HG02798 (cell line): ENCODE data around the gene ACIN1.

ENCODE experiments used
- ATAC-seq: cut with Tn5 transposase; IDR thresholded peaks from one replicate; pipeline ENCODE4 v1.9.1; 2021; ENCODE audit warnings: mild to moderate bottlenecking; ENCODE audit not compliant: unreplicated experiment, poor library complexity

Gene ACIN1

DNA sequence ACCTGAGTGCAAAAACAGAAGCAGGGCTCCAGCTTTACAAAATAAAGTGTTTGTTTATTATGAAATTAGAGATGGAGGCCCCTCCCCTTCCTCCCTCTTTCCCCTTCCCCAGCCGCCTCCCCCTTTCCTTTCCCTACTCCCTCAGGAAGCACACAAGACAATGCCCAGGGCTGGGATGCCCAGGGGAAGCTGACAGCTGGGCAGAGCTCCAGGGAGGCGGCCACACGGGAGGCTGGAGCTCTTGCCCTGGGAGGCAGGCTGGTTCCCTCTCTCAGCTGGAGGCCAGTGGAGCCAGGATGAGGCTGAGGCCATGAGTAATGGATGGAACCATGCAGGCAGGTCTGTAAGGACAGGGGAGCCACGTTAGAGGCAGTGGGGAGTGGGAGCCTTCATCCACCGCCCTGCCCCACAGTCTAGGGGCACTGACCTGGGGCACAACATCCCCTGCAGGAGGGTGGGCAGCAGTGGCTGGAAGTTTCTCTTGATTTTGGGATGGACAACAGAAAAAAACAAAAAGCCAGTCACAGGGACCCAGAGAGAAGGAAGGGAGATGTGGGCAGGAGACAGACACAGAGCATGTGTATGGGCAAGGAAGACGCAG lies 47.8 kb downstream of the ACIN1 start:
- no peak for ATAC-seq

DNA sequence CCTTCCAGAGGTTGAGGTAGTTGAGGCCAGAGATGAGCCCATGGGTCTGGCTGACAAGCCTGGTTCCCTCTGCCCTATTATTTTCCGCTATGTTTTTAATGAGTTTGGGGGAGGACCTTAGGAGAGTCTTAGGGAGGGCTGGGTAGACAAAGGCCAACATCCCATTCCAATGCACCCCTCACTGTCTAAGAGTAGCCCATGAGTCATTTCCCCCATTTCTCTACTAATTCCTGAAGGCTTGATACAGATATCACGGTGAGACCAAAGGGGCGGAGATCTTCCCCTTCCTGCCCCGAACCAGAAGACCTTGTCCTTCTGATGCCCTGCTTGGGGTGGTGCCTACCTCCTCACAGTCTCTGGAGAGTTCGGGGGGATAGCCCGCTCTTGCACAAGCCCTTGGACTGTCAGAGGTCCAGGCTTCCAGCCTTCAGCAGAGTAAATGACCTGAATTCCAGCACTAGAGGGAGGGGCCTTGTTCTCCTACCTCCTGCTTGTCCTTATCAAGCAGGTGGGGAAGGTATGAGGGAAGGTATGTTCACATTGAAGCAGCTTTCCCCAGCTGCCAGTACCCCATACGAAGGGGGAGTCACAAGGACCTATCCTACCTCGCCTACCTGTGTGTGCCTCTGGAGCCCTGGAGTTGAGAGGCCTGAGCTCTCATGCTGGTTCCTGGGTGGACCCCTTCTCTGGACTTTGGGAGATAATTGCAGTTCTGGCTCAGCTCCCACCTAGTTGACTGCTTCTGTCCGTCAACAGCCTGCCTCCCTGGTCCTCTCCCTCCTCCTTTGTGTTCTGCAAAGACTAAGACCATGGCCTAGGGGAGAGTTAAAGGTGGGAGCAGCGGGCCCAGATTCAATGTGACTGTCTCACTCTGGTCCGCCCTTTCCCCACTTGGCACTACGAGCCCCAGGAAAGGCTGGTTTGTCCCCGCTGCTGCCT lies 49.2 kb downstream of the ACIN1 start:
- ATAC-seq = no peak

DNA sequence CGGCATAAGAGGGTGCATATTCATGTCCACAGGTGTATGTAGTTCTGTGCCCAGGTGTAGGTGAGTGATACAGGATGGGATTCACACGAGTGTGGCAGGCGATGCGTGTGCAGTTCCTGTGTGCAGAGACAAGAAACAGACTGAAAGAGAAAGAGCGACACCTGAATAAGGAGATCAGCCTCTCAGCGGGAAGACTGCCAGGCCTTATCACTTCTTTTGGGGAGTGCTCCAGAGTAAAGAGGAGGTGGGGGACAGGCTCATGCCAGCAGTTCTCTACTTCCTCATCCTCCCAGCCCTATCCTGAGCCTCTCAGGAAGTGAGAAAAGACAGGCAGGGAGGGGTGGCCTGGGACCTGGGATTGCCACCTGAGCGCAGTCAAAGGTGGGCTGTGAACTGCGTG lies 50.1 kb downstream of the ACIN1 start:
- ATAC-seq = no peak

- ATAC-seq = no peak
Observed at GRCh38 chr14:23043754-23044153, 51.2 kb downstream of the ACIN1 start.

DNA sequence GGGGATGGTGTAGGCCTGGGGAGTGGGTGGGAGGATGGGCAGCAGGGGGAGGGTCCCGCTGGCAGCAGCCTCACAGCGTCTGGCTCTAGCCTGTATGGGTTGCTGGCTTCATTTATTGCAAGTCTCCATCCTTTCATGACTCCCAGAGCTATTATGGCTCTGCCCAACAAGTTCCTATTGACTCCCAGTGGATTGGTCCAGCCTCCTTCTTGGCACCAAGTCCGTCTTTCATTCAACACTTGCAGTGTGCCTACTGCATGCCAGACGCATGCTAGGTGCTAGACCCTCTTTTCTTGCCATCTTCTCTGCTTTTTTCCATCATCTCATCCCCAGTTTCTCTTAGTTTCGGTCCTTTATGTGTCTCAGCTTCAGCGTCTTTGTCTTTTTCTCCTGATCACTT lies 51.8 kb downstream of the ACIN1 start:
- ATAC-seq = no peak

DNA sequence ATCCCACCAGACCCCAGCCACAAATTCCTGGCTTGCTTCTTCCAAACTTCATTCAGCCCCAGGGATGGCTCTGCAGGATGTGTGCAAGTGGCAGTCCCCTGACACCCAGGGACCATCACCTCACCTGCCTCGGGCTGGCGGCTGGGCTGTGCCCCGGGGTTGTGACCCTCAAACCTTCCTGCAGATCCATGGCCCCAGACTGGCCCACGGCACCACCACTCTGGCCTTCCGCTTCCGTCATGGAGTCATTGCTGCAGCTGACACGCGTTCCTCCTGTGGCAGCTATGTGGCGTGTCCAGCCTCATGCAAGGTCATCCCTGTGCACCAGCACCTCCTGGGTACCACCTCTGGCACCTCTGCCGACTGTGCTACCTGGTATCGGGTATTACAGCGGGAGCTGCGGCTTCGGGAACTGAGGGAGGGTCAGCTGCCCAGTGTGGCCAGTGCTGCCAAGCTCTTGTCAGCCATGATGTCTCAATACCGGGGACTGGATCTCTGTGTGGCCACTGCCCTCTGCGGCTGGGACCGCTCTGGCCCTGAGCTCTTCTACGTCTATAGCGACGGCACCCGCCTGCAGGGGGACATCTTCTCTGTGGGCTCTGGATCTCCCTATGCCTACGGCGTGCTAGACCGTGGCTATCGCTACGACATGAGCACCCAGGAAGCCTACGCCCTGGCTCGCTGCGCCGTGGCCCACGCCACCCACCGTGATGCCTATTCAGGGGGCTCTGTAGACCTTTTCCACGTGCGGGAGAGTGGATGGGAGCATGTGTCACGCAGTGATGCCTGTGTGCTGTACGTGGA lies 52.6 kb downstream of the ACIN1 start, which contains the start of gene PSMB11:
Gene PSMB11 (plus strand): TSS at position 51 of the 804 bp plus-strand sequence. CDS start 14 bp downstream, at position 65.
- ATAC-seq = no peak

- ATAC-seq = no peak
Observed at GRCh38 chr14:23041729-23042128, 53.2 kb downstream of the ACIN1 start.

- no peak for ATAC-seq
Observed at GRCh38 chr14:23040100-23040499, 54.8 kb downstream of the ACIN1 start.

GRCh38 chr14:23035303-23036144 lies 59.4 kb downstream of the ACIN1 start:
- ATAC-seq = no peak

- ATAC-seq = peak; percentile 92
Observed at GRCh38 chr14:23034498-23035302, 60.2 kb downstream of the ACIN1 start, which contains the start of gene PSMB5. PSMB5 (minus strand) TSS chr14:23034900; CDS start chr14:23034881, 19 bp downstream.

DNA sequence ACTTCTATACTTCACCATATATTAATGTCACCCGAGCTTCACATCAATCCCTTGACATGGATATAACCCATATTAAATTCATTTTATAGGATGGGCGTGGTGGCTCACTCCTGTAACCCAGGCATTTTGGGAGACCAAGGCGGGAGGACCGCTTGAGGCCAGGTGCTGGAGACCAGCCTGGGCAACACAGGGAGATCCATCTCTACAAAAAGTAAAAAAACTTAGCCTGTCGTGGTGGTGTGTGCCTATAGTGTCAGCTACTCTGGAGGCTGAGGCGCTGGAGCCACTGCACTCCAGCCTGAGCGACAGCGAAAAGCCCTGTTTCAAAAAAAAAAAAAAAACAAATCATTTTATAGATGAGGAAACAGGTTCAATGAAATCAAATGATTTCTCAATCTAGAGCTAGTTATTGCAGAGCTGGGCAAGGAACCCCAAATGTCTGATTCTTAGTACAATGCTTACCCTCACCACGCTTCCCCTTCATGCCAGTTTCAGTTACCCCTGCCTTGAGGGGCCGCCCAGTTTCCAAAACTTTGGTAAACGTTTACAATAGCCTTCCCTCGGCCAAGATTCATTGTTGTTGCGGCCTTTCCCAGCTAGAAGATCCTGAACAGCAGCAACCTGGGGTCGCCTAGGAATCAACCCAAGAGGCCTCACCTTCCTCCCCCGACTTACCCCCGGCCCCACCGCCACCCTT lies 61.0 kb downstream of the ACIN1 start:
- ATAC-seq = no peak

GRCh38 chr14:23033251-23033727 lies 61.6 kb downstream of the ACIN1 start:
- no peak for ATAC-seq

- no peak for ATAC-seq
Observed at GRCh38 chr14:23030936-23031335, 64.0 kb downstream of the ACIN1 start.

DNA sequence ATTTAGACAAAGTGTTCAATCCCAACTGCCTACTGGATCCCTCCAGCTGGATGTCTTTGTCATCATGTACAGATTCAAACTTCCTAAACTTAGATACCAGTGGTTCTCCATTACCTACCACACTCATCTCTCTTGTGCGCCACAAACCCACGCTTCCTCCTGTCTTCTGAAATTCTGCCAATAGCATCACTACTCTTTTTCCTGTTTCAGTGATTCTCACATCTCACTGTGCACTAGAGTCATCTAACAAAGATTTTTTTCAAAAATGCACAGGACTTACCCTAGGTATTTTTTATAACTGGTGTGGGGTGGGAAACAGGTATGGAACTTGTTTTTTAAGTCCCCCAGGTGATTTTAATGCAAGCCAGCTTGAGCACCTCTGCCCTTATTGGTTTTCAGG lies 66.1 kb downstream of the ACIN1 start:
- ATAC-seq = no peak

DNA sequence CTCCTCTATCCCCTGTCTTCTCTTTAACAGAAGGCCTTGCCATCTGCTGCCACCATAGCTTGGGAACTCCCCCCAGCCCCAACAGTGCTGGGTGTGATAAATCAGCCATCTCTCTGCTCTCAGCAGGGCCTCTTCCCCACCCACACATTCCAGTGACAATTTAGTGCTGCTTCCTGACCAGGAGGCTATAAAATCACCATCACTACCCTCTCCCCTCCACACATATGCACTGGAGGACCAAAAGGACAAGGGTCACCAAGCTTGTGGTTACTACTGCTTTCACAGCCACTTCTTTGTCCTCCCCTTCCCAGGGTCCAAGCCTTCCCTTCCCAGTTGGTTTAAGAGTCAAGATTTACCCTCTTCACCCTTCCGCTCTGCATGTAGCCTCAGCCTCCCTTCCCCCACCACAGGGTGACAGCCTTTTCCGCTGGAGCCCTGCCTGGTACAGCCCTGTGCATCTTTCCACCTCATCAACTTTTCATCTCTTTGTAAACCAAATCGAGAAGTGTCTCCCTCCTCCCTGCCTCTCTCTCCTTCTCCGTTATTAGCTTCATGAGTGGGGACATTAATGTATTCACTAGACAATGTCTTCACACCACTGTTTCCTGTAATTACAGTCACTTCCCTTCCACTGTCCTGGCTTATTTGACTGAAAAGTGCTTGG lies 69.7 kb downstream of the ACIN1 start:
- ATAC-seq = no peak

DNA sequence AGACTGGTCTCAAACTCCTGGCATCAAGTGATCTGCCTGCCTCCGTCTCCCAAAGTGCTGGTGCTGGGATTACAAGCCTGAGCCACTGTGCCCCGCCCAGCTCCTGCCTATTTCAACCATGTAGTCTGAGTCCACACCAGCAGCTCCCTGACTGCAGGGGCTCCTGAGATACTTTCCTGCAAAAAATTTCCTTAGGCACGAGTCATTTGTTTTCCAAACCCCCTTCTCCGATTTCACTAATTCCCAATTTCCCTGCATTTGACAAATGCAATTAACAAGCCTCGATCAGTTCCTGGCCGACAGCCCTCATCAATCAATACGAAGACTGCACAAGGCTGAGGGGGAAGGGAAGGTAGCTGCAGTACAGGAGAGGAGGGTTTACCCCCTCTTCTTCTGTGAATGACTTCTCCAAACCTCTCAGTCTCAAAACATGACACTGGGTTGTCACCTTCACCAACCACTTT lies 70.3 kb downstream of the ACIN1 start:
- ATAC-seq = no peak

DNA sequence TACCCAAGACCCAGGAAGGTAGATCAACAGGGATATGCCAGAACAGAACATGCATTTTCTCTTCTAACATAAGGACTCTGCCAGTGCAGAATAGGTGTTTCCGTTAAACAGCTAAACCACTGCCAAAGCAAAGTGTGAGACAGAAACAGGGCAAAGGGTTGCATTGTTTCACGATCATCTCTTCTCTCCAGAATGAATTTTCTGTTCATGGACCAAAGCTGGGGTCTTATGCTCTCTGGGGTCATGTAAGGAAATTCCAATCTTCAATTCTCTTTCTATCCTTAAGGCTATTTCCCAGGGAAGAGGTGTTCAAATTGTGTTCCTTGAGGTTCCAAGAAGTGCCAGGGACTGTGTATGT lies 71.2 kb downstream of the ACIN1 start:
- no peak for ATAC-seq
